ENCODE results near the gene ABCC12.

Gene ABCC12

DNA sequence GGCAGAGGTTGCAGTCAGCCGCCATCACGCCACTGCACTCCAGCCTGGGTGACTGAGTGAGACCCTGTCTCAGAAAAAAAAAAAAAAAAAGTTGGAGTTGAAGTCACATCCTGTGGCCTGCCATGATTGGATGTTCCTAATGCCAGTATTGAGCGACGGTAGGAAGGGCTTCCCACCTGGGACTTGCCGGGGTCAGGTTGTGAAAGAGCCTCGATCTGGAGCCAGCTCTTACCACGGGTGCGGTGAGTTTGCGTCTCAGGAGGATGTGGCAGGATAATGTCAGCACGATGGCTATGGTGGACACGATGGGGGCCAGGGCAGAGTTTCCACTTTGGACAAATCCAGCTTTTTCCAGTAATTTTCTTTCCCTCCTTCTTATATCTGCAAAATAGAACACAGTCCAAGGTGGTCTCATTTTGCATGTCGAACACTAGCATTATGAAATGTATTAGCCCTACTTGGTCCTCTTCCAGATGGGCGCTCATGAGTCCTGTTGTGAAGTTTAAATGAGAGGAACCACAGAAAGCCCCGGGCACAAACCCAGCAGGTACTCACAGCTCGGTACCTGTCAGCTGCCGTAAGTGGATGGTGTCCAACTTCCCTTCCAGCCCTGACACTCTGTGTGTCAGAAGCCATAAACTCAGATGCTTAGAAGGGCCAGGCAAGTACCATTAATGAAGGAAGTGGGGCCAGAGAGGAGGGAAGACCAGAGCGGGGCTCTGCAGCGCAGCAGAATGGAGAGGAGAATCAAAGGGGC is 22.2 kb downstream of the ABCC12 start:
- no peak for DNase-seq (ENCODE audit: low spot score)
- FAIRE-seq = no peak

DNA sequence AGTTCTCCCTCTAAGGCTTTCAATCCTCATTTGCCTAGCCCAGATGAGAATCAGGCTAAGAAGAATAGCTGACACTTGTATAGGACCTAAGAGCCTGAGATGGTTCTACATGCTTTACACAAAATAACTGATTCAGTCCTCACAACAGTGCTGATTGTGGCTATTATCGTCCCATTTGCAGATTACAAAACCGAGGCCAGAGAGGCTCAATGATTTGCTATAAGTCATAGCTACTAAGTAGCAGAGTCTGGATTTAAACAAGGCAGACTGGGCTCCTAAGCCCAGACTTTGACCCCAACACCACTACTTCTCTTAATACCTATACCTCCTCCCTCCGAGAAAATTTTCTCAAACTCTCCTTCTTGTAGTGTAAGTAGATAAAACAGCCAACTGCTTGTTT is 23.1 kb downstream of the ABCC12 start:
- no peak for DNase-seq (ENCODE audit: low spot score)
- no peak for FAIRE-seq

DNA sequence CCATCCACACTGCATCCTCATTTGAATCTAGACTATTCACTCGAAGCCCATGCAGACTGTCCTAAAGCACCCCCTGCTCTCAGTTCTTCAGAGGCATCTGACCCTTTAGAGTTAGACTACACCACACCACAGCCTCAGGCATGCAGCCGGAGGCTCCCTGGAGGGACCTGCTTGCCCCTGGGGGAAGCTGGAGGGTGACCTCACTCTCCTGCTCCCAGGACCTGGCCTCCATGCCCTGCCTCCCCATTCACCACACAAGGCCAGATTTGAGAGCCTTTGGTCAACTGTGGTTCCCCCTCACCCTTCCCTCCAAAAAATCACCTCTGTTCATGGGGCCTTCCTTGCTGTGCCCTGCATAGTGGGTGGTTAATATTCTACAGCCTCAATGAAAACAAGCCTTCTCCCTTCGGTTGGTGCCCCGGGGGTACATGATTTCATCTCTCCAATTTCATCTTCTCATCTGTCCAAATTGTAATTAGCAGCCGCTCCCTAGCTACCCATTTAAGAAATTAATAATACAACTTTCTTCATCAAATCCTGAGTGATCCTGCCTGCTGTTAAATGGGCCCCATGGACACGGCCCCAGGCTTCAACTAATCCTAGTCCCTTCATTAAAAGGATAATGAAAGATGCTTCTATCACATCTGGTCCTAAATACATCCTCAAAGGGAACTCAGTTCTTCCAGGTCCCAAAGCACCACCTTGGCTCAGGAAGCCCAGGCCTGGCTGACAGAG is 24.4 kb downstream of the ABCC12 start:
- FAIRE-seq = no peak
- no peak for DNase-seq (ENCODE audit: low spot score)

- no peak for FAIRE-seq
These were observed 25.9 kb downstream of the ABCC12 start for GRCh38 chr16:48129926-48130325.

GRCh38 chr16:48128769-48129168 is 27.0 kb downstream of the ABCC12 start:
- no peak for FAIRE-seq
- no peak for DNase-seq (ENCODE audit: low spot score)

More at GRCh38 chr16:48129926-48130325, 25.9 kb downstream of the ABCC12 start:
- DNase-seq (ENCODE audit: low spot score) = no peak

DNA sequence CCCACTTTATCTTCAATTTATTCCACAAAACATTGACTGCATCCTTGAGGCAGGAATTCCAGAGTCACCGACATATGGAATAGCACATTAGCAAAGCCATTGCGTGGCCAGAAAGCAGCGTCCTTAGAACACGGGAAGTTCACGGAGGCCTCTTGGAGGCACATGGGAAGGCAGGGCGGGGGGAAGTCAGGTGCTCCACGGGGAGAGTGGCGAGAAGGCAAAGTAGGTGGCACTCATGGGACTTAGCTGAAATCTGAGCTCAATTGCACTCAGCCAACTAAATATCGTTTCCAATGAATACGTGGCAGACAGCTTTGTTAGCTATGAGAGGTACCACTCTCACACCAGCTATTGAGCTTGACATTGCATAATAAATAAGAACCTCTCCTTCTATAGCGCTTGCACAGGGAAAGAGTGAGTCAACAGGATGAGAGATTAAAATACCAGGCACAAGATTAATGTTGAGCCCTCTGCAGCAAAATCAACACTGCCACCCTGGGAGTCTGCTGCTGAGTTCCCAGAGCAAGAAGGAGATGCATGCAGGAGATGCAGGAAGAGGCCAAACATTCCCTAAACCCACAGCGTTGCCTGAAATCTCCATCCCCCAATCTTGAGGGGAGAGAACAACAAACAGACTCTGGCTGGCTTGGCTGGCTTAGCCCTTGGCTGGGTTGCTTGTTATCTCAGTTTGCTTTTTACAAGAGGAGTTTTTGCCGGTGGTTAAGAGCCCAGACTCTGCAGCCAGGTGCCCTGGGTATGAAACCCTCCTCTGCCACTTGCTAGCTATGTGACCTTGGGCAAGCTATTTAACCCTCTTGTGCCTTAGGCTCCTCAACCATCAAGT is 28.8 kb downstream of the ABCC12 start:
- peak; percentile 76 for FAIRE-seq
- peak; percentile 82 for DNase-seq (ENCODE audit: low spot score)

DNA sequence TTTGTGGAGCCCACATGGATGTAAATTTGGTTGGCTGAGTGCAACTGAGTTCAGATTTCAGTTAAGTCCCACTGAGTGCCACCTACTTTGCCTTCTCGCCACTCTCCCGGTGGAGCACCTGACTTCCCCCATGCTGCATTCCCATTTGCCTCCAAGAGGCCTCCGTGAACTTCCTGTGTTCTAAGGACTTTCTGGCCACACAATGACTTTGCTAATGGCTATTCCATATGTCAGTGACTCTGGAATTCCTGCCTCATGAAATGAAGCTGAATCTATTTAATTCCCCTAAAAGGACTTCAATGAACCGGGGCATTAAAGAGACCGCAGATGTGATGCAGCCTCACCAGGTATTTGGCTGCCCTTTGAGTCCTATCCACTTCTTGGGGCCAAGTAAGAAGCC is 29.9 kb downstream of the ABCC12 start:
- DNase-seq (ENCODE audit: low spot score) (no peak), FAIRE-seq (no peak)

DNA sequence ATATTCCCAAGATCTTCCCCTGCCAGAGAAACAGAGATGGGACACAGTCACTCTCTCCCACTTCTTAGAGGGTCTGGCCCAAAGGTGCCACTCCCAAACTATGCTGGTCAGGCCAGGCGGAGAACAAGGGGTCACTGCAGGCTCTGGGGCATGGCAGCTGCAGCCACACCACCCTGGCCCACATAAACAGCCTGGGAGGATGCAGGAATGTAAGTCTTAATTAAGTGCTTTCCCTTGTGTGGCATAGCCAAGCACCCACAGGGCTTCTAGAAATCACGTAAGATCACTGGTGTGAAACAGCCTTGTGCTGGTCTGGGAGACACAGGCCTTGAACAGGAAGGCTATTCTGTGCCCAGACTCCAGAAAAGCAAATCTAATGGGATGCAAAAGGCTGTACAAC is 31.5 kb downstream of the ABCC12 start:
- DNase-seq (ENCODE audit: low spot score) (no peak), FAIRE-seq (no peak)

DNA sequence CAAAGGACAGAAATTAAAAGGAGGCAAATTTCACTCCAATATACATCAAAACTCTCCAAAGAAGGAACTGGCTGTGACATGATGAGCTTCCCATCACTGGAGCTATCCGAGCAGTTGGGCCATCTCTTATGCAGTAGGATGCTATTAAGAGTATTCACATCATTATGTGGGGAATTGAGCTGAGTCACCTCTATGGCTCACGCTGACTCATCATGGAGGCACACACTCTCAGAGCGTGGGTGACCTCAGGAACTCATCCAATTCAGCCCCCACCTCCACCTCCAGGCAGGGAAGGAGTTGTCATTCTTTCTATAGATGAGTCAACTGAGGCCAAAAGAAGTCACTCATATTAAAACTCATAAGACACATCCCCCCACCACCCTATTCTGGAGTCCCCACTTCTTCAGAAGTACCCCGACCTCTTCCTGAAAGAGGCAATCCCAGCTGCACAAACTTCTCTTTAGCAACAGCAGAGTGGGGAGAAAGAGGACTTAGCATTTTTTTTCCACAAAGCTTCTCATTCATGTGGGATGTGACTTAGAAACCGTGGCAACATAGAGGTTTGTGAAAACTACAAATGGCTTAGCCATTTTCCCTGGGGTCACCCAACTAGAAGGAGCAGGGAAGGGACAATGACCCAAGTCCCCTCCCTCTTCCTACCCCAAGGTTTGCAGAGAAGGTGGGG is 32.5 kb downstream of the ABCC12 start:
- peak; percentile 96 for FAIRE-seq
- peak; percentile 91 for DNase-seq (ENCODE audit: low spot score)

- DNase-seq (ENCODE audit: low spot score) (no peak), FAIRE-seq (no peak)
These were observed 34.5 kb downstream of the ABCC12 start for GRCh38 chr16:48121276-48121675.

- DNase-seq (ENCODE audit: low spot score) (no peak), FAIRE-seq (no peak)
These were observed 37.0 kb downstream of the ABCC12 start for GRCh38 chr16:48118841-48119240.

DNA sequence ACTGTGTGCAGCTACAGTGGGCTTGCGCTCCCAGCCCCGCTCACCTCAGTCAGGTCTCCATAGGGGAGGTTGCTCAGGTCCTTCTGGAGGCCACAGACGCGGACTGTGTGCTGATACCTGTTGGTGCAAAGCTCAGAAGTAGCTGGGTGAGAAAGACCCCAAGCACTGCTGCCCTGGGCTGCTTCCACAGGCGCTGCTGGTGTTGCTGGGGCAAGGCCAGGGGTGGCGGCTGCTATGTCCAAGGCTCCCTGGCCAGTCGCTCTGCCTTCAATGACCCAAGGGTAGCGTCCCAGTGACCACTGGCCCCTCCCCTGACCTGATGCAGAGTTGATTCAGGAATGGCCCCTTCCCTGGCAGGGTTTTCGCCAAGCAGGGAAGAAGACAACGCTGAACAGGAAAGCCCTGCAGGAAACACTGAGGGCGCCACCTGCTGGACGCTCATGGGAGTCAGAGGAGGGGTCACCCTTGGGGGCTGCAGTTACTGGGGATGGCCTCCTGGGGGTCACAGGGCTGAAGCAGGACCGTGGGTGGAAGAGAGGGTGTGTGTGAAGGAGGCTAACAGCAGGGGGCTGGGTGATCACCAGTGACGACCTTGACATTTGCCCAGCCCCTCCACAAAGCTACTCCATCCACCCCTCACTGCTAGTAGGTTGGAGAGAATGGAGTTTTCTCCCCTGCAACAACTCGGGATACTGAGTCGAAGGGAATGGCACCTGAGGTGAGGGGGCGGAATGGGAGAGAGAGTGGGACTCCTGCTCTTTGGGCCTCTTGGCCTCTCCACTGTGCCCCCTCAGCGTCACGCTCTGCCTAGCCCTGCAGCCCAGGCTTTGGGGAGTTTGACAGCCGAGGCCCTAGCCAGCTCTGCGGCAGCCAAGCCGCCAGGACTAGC is 38.3 kb downstream of the ABCC12 start:
- FAIRE-seq (no peak), DNase-seq (ENCODE audit: low spot score) (peak; percentile 55)

GRCh38 chr16:48115299-48115698 is 40.5 kb downstream of the ABCC12 start:
- no peak for FAIRE-seq
- DNase-seq (ENCODE audit: low spot score) = no peak

DNA sequence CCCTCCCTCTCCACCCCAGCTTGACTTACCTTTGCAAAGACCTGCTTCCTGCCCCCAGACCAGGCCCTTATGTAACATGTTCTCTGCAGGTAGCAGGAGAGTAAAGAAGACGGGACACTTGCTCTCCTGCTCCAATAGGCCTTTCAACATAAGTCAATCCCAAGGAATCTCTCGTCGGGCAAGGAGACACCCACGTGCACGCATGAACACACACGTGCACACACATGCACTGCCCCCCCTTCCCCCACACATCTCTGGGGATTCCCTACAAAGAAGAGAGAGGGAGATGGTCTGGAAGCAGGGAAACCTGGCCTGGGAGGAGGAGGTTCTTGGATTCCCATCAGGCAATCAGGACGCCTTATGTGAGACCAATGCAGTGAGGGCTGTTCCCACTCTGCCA is 41.4 kb downstream of the ABCC12 start:
- FAIRE-seq = no peak
- DNase-seq (ENCODE audit: low spot score) = no peak

DNA sequence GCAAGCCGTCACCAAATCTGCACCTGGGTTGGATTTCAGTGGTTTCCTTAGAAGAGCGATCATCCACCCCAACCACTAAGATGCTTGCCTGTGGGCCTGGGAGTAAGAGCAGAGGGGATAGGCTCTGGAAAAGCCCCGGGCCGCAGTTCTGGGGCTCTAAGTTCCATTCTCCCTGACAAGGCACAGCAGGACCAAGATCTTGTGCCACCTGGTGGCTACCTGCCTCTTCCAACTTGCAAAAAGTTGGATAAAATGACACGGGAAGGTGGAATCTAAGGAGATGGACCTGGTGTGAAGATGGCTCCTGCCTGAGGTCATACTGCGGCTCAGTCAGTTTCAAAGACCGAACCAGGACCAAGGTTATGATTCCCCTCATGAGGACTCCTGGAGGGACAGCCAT is 42.3 kb downstream of the ABCC12 start:
- DNase-seq (ENCODE audit: low spot score) (no peak), FAIRE-seq (no peak)

- DNase-seq (ENCODE audit: low spot score) = no peak
These were observed 42.8 kb downstream of the ABCC12 start for GRCh38 chr16:48113001-48113400.

GRCh38 chr16:48112600-48112999 is 43.2 kb downstream of the ABCC12 start:
- no peak for FAIRE-seq

More at GRCh38 chr16:48113001-48113400, 42.8 kb downstream of the ABCC12 start:
- FAIRE-seq = no peak

GRCh38 chr16:48110982-48111381 is 44.8 kb downstream of the ABCC12 start:
- no peak for FAIRE-seq
- no peak for DNase-seq (ENCODE audit: low spot score)

More at GRCh38 chr16:48112600-48112999, 43.2 kb downstream of the ABCC12 start:
- no peak for DNase-seq (ENCODE audit: low spot score)

GRCh38 chr16:48110000-48110399 is 45.8 kb downstream of the ABCC12 start:
- DNase-seq (ENCODE audit: low spot score) (no peak), FAIRE-seq (no peak)

- DNase-seq (ENCODE audit: low spot score) (no peak), FAIRE-seq (no peak)
These were observed 46.3 kb downstream of the ABCC12 start for GRCh38 chr16:48109475-48109874.

Measured in urothelium cell line (cell line).